Kidney (tissue), 14 donors: Measurements from ENCODE around the gene P2RX1. TPM values are rescaled to one million over a fixed set of nuclear protein-coding genes. Genes with fewer than 3 reads are reported as not detected.

Source experiments
- DNase-seq, 5 donors: peaks; one replicate each; pipeline ENCODE4 v3.0.0-alpha.2; 2013 to 2020
- FAIRE-seq: peaks from 2 replicates; lab custom pipeline; 2012; peaks lifted over from hg19 to GRCh38; lab: Jason Lieb, UNC
- H3K27ac ChIP-seq, 2 donors: one replicate each; pipeline ENCODE4 v1.7.0; 2013; ENCODE audit warnings: low read depth in 2 of 2, low read length in 2 of 2, inconsistent platforms in 1 of 2
- H3K27me3 ChIP-seq: one replicate; pipeline ENCODE4 v1.7.1; 2013; ENCODE audit warnings: low read length, inconsistent platforms; ENCODE audit not compliant: control insufficient read depth, insufficient read depth
- H3K36me3 ChIP-seq, 3 donors: one replicate each; pipeline versions ENCODE4 v1.7.0 to v1.7.1; 2013; ENCODE audit warnings: low read length in 3 of 3, control low read depth in 1 of 3, inconsistent platforms in 1 of 3; ENCODE audit not compliant: insufficient read depth in 3 of 3, control insufficient read depth in 2 of 3
- H3K4me1 ChIP-seq, 3 donors: one replicate each; pipeline versions ENCODE4 v1.7.0 to v1.7.1; 2013; ENCODE audit warnings: low read length in 3 of 3, inconsistent platforms in 1 of 3, low read depth in 1 of 3; ENCODE audit not compliant: control insufficient read depth in 2 of 3, insufficient read depth in 2 of 3
- H3K4me3 ChIP-seq, 3 donors: one replicate each; pipeline versions ENCODE4 v1.7.0 to v1.8.1; 2013; ENCODE audit warnings: low read length in 3 of 3, control low read depth in 1 of 3, inconsistent platforms in 1 of 3
- H3K9ac ChIP-seq, 3 donors: one replicate each; pipeline versions ENCODE4 v1.7.0 to v1.7.1; 2013; ENCODE audit warnings: low read length in 3 of 3, control low read depth in 1 of 3, inconsistent platforms in 1 of 3
- H3K9me3 ChIP-seq, 3 donors: one replicate each; pipeline versions ENCODE4 v1.7.0 to v1.7.1; 2013; ENCODE audit warnings: low read length in 3 of 3, control low read depth in 1 of 3, inconsistent platforms in 1 of 3; ENCODE audit not compliant: control insufficient read depth in 2 of 3, insufficient read depth in 1 of 3
- CTCF ChIP-seq: IDR thresholded peaks from 3 replicates; pipeline ENCODE4 v1.5.1; 2012; ENCODE audit warnings: mild to moderate bottlenecking, moderate library complexity, borderline replicate concordance; ENCODE audit not compliant: insufficient read depth; ENCODE audit errors: extremely low read depth
- intact Hi-C: fragments of 100-400 bp; cut with DNase I; formaldehyde crosslinking; loops from one replicate; pipeline ENCODE4 v1.11.1; 2022
- polyA plus RNA-seq: library from polyadenylated mRNA; stranded (reverse); fragments of 350-450 nt; fragmentation: Illumina TruSeq; extraction: RNeasy Lipid Tissue Mini Kit (QIAGEN cat#74804); gene quantifications from one replicate; pipeline ENCODE4 v1.2.3, GENCODE V29; 2014; ENCODE audit warnings: low read depth, low replicate concordance; ENCODE audit not compliant: insufficient read depth
- total RNA-seq: library from RNA; stranded (reverse); fragmentation: NEBNext Ultra II Directional; extraction: Animal tissue kit (Norgen Biotek cat#: 25700); gene quantifications from one replicate; pipeline ENCODE4 v1.2.1, GENCODE V29; 2021
- donor health status: control.
- donor health status: control.
- donor health status: control.
- donor health status: control.
- donor health status: control.
- donor health status: DM: yes; HTN: yes; CAD: no.
- donor health status: Normal renal cell carcinoma (clear cell type).

The P2RX1 gene
- total and polyA plus RNA-seq, 2 donors from 2014 or later: 3.1 to 11.2 TPM

DNA sequence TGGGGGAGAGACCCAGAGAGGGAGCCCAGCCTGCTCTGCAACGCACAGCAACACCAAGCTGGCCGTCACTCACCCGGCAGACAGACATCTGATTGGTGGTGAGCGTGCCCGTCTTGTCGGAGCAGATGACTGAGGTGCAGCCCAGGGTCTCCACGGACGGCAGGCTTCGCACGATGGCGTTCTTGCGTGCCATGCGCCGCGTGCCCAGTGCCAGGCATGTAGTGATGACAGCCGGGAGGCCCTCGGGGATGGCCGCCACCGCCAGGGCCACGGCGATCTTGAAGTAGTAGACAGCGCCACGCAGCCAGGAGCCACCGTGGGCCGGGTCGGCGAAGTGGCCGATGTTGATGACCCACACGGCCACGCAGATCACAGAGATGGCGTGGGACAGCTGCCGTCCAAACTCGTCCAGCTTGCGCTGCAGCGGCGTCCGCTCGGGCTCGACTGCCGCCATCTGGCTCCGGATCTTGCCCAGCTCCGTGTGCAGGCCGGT lies 31.1 kb upstream of the P2RX1 start:
- peak in 1 of 5 donors; percentile 66 for DNase-seq
- H3K4me3 ChIP-seq: no peak overlapping the region
- no peak for TF ChIP-seq CTCF
- no peaks in the 10 kb centered on the region for H3K36me3 ChIP-seq
- H3K9me3 ChIP-seq: no peaks in the 10 kb centered on the region
- no peak for FAIRE-seq
- no peaks in the 10 kb centered on the region for H3K27me3 ChIP-seq
- no peak overlapping the region for H3K9ac ChIP-seq
- intact Hi-C loops: loop anchor here (10.0 kb wide), 1 partner anchor 57 kb away; no protein-coding TSS in a partner anchor
- no peak overlapping the region for H3K27ac ChIP-seq
- H3K4me1 ChIP-seq: peaks cover 0 to 5% (median 0%) of the 10 kb centered on the region in 3 donors

GRCh38 chr17:3946711-3947235 lies 30.5 kb upstream of the P2RX1 start:
- no peak for DNase-seq
- no peak overlapping the region for H3K9ac ChIP-seq
- no peak for TF ChIP-seq CTCF
- H3K27ac ChIP-seq: no peak overlapping the region
- peaks cover 0 to 5% (median 0%) of the 10 kb centered on the region in 3 donors for H3K4me1 ChIP-seq
- H3K4me3 ChIP-seq: no peak overlapping the region
- H3K9me3 ChIP-seq: no peaks in the 10 kb centered on the region
- no peak for FAIRE-seq
- no peaks in the 10 kb centered on the region for H3K36me3 ChIP-seq
- intact Hi-C loops: loop anchor here (10.0 kb wide), 1 partner anchor 58 kb away; no protein-coding TSS in a partner anchor
- no peaks in the 10 kb centered on the region for H3K27me3 ChIP-seq

DNA sequence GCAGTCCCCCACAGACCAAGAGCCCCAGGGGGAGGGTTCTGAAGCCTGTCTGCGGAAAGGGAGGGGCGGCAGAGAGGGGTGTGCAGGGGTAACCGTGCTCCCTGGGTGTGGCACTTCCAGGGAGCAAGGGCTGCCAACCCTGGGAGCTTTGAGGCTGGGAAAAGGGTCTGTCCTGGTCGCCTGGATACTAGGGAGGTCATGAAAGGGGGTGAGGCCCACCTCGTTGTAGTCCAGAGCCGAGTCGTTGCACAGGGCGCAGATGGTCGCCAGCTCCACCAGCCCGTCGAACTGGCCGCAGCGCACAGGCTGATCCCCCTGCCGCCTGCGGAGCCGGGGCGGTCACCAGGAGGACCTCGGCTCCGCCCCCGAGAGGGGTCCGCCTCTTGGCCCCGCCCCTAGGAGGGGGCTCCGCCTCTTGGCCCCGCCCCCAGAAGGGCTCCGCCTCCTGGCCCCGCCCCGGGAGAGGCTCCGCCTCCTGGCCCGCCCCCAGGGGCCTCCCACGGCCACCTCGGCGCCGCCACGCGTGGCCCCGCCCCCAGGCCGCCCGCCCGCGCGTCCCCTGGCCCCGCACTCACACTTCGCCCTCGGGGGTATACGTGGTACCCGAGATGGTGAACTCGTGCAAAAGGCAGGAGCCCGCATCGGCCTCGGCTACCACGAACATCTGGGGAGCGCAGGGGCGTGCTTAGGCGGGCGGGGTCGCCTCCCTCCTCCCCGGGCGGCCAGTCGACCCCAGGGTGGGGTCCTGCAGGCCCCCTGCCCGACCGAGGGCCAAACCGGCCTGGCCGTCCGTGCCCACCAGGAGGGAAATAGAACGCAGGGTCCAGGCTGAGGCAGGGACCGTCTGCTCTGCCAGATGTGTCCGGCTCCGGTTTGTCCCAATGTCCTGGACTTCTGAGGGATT lies 28.5 kb upstream of the P2RX1 start:
- no peak for FAIRE-seq

More for the DNA sequence above, 28.5 kb upstream of the P2RX1 start:
- H3K9ac ChIP-seq: no peak overlapping the region
- no peaks in the 10 kb centered on the region for H3K36me3 ChIP-seq
- H3K4me3 ChIP-seq: no peak overlapping the region
- DNase-seq: peak; percentile 71 to 90 (median 83)
- H3K4me1 ChIP-seq: peaks cover 0 to 5% (median 0%) of the 10 kb centered on the region in 3 donors
- H3K27ac ChIP-seq: no peak overlapping the region
- intact Hi-C loops: loop anchor here (10.0 kb wide), 1 partner anchor 60 kb away; no protein-coding TSS in a partner anchor
- no peaks in the 10 kb centered on the region for H3K27me3 ChIP-seq
- TF ChIP-seq CTCF: no peak
- no peaks in the 10 kb centered on the region for H3K9me3 ChIP-seq
